T-helper 1 cell (primary cell): Measurements from ENCODE around the gene MLC1.

Source experiments
- DNase-seq, 5 donors: peaks; one replicate each; pipeline ENCODE4 v3.0.0-alpha.2; 2012 to 2020

Gene MLC1

DNA sequence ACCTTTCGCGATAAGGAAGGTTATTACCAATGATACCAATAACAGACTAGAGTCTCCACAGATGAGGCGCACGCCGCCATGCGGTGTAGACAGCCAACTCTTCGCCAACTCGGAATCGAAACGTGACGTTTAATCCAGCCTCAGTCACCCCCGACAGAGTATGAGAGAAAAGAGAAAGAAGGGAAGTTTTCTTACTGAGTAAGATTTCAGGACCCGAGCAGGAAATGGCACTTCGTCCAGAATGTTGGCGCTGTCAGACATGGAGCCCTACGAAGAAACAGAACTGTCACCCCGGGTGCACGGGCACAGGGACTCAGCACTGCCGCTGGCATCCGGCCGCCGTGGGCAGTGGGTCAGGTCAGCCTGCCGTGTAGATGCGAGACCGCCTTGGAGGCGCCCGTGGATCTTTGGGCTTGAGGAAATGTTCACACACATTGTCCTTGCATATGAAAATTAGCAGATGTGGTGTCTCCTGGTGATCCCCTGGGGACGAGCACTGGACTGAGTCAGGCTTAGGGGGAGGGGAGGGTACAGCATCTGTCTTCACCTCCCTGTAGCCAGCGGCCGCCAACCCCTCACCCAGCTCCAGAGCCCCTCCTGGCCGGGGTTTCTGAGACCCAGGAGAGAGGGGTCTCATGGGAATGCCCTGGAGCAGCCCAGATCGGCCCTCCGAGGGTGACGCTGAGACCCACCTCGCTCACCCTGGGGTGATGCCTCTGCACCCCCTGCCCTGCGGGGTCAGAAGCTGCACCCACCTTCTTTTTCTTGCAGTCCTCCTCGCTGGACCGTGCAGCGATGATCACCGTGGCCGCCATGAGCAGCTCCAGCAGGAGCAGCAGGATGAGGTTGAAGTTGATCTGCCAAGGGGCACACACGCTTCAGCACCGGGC lies 8.3 kb downstream of the MLC1 start:
- no peak for DNase-seq

GRCh38 chr22:50074551-50075530 lies 10.4 kb downstream of the MLC1 start:
- DNase-seq: no peak

DNA sequence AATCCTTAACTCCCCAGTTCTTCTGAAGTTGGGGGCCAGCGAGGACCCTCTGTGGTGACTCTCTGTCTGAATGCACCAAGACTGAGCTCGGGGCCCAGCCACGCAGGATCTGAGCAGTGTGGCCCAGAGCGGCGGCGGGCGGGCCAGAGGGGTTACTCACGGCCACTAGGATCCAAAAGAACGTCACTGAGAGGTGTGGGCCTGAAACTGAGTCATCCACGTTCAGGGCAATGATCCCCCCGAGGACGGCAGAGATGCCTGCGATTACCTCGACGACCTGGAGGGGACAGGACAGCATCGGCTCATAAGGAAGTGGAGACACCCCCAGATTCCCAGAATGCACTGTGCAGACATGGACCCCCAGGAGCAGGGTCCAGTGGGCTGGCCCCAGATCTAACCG lies 11.2 kb downstream of the MLC1 start:
- no peak for DNase-seq

GRCh38 chr22:50072714-50073538 lies 12.3 kb downstream of the MLC1 start:
- no peak for DNase-seq

DNA sequence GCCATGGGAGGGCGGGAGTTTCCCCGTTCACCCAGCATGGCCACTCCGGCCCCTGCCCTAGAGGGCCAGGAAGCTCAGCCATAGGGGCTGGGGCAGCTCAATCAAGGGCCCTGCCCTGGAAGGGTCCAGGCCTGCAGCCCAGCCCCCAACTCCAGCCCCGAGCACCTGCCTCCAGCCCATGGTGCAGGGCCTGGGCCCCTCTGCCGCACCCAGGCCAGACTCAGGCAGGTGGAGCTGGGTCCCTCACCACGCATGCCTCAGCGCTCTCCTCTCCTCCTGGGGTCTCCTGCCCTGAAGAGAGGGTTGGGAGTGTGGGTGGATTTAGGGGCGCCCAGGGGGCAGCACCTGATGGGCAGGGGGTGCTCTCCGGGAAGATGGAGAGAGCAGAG lies 13.1 kb downstream of the MLC1 start:
- DNase-seq: no peak

DNA sequence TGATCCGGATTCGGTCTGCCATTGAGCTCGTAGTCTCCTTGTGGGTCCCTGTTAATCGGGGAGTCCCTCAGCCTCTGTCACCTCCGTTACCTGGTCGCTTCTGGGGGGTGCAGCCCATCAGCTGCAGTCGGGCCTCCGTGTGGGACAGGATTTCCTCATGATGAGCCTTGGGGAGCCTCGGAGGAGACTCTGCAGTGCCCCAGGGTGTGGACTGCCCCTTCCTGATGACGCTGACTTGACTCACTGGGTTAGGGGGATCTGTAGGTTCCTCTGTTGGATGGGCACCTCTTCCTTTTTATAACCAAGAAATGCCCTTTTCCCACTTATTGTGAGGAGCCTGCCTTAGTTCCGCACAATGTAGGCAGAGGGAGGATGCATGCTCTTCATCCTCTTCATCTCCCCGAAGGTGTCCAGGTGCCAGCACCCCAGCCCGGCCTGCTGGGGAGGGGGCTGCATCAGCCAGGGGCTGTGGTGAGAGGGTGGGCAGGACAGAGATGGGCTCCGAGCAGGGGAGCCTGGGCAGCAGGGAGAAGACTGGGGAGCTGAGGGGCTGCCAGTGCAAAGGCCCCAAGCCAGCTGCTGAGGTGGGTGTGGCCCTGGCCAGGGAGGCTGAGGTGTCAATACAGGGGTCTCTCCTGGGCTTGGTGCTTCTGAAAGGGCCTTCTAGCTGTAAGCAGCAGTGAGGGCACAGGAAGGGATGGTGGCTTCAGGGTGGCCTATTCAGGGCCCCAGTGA lies 13.6 kb downstream of the MLC1 start:
- no peak for DNase-seq

DNA sequence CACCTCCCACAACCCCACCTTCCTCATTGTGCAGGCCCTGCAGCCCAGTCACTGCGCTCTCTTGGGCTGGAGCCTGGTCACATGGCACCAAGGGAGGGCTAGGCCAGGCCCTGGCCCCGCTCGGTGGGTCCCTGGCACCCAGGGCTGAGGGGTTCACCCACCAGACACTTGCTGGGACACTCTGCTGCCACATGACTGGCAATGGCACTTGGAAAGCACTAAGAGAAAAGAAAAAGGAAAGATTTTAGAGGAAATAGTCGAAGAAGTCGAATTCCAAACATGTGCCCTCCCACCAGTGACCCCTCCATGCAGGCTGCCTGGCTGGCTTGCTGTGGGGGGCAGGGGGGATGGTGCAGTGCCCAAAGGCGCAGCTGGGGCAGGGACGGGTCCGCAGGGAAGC lies 14.9 kb downstream of the MLC1 start:
- no peak for DNase-seq

DNA sequence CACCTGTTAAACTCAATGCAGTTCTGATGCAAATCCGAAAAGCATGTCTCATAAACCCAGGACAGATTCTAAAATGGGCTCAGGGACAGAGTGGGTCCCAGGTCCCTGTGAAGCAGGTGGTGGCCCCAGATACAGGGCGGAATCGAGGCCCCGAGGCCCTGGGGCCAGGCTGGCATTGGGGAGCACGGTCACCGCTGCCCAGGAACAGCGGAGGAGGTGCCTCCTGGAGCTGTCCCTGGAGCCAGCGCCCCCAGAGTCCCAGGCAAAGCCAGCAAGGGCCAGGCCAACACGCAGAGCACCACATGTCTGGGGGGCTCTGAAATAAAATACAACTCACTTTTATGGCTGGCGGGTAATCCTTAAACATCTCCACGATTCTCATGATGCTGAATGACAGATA lies 17.1 kb downstream of the MLC1 start:
- DNase-seq: no peak

DNA sequence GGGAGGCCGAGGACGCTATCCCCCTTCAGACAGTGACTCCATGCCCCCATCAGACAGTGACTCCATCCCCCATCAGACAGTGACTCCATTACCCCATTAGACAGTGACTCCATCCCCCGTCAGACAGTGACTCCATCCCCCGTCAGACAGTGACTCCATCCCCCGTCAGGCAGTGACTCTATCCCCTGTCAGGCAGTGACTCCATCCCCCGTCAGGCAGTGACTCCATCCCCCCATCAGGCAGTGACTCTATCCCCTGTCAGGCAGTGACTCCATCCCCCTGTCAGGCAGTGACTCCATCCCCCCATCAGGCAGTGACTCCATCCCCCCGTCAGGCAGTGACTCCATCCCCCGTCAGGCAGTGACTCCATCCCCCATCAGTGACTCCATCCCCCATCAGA lies 18.0 kb downstream of the MLC1 start:
- no peak for DNase-seq

- DNase-seq: no peak
These were observed 20.8 kb downstream of the MLC1 start for GRCh38 chr22:50064453-50064852.

DNA sequence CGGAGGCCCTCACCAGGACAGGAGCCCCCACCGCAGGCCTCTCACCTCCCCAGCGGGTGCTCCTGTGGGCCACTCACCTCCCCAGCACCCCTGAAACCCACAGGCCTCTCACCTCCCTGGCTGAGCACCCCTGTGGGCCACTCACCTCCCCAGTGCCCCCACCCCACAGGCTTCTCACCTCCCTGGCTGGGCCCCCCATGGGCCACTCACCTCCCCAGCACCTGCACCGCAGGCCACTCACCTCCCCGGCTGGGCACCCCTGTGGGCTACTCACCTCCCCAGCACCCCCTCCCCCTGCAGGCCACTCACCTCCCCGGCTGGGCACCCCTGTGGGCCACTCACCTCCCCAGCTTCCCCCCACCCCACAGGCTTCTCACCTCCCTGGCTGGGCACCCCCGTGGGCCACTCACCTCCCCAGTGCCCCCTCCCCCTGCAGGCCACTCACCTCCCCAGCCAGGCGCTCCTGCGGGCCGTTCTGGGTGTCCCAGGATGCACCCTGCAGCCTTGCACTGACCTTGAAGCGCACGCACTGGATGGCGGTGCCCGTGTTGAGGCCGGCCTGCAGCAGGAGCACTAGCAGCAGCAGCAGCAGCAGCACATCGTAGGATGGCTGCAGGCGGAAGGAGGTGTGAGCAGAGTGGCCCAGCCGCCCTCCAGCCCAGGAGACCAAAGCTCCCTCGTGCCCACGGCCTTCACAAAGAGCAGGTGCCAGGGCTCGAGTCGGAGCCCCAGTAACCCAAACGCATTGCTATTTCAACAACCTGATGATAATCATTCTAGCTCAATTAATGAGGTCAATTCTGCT lies 21.4 kb downstream of the MLC1 start:
- no peak for DNase-seq

DNA sequence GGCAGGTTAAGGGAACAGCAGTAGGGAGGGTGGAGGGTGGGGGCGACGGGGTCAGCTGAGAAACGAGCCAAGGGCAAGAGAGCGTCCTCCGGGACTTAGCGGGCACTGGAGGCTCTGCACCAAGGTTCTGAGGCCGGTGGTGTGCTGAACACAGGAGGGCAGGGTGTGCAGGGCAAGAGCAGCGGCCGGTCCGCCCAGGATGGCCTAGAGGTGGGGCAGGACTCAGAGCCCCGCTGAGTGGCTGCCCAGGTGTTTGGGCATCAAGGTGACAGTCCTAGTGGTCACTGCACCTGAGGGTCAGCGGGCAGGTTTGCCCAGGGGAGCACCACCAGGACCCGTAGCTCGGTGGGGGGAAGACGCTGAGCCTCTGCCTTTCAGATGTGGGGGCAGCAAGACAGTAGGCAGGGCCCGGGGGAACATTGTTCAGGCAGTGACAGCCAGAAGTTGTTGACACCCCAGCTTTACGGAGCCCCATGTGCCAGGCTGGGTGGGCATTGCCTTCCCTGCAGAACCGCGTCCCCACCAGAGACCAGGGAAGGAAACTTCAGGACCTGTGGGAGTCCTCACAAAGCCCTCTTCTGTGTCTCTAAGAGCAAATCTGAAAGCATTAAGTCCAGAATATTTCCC lies 22.6 kb downstream of the MLC1 start:
- no peak for DNase-seq

- no peak for DNase-seq
These were observed 23.3 kb downstream of the MLC1 start for GRCh38 chr22:50061824-50062355.

DNA sequence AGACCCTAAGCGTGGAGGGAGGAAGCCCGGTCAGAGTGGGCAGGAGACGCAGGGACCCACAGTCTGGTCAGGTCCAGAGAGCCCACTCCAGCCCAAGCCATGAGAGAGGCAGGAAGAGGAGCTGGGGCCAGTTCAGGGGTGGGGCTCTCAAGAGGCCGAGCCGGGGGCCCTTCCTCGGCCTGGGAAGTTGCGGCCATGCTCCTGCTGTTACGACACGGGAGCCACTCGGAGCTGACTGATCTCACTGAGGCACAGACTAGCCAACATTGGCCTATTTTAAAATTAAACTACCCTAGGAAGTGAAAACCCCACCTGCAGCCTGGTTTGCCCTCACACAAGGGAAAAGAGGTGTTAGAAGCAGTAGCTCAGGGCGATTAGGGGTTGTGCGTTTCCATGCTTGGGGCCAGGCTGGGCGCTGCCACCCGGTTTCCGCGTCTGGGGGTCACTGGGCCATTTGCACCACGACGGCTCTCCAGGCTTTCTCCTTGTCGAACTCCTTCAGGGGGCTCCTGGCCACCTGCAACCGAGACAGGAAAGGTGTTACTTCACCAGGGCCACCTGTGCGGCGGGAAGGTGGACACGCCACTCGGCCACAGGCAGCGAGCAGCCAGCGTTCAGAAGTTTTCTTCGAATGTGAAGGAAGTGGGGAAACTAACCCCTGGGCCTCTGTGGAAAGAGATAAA lies 23.9 kb downstream of the MLC1 start:
- DNase-seq: no peak

DNA sequence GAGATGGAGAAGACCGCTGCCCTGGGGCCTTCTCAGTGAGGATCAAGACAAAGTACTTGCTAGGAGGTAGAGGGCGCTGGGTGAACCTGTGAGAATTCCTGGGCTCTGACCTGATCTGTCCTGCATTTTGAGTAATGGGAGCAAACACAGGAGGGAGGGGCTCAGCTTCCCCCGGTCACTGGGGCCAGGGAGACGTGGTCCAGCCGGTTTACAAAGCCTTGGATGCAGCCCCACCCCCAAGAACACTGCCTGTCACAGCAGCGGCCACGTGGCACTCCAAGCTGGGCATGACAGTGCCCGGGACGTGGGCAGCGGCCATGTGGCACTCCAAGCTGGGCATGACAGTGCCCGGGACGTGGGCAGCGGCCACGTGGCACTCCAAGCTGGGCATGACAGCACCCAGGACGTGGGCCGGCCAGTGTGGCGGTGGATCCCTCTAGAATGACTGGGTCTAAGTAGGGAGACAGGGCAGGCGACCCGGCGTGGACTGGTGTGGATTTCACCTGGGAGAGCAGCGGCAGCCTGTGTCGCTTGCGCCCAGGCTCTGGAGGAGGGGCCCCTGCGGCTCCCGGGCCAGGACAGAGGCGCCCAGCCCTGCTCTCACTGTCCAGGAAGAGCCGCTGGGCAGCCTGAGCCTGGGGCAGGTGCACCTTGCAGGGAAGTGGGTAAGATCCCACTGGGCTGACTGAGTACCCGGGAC lies 24.6 kb downstream of the MLC1 start:
- DNase-seq: no peak

DNA sequence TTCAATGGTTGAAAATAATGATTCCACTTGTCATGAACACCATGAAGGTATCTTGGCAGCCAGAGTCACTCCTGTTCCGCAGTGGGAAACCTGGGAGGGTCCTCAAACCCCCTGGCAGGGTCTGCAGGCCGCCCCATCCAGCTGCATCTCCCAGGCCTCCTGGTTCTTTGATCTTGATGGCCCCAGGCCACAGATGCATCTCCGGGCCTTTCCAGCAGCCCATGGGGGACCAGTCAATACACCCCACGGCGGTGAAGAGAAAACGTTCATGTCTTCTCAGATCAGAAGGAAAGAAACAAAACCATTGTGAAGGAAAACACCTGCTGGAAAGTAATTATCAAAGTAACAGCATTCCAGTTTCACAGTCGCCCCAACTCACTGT lies 25.4 kb downstream of the MLC1 start:
- no peak for DNase-seq

DNA sequence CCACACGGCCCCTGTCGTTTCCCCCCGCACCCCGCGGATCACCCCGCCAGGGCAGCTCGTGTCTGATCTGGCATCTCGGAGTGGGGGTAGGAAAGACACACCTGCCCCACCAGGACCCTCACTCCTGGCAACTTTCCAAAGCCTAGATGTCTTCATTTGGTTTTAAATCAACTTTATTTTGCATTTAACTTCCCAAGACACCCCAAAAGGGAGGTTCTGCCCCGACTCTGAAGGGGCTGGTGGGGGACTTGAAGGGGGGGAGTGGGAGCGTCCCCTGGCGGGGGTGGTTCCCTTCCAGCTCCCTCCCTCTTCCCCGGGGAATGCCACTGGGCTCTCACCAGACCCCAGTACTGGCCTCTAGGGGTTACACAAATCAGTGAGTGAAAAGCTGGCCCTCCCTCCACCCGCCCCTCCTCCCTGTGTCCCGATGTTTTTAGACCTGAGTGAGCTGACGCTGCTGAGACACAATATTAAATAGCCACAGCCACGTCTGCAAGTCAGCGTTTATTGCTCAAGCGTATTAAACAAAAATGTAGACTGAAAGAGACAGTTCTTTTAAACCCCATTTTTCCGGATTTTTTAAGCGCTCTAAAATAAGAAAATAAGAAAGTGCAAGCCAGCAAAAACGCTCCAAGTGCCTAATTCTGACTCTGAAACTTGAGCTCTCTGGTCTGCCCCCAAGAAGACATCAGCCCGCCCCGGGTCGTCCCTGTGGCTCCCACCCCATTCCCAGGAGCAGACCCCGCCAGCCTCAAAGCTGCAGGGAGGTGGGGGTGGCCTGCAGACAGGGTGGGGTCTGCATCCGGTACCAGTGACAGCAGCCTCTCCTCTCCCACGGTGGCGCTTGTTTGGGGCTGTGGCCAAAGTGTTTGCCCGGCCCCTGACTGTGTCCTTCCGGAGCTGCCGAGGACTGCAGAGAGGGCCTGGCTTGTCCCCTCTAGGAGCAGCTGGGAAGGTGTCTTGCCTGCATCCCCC lies 26.0 kb downstream of the MLC1 start:
- DNase-seq: no peak
